SK-N-SH (cell line): Measurements from ENCODE around the gene WDR48. TPM values are rescaled to one million over a fixed set of nuclear protein-coding genes. Genes with fewer than 3 reads are reported as not detected.

Experiments
- CTCF ChIA-PET: fragments of 300-600, 350-600 bp; formaldehyde crosslinking; extraction: SDS; loops from one replicate; lab custom pipeline; 2021; lab: Yijun Ruan, JAX
- POLR2A ChIA-PET: fragments of 350-600 bp; sonication (Branson Sonifier 250); formaldehyde crosslinking; extraction: SDS; loops from one replicate; lab custom pipeline; 2020; ENCODE audit warnings: antibody characterized with exemption, inconsistent platforms; lab: Yijun Ruan, JAX
- DNase-seq: peaks from one replicate; pipeline ENCODE4 v3.0.0; 2012
- H2AFZ ChIP-seq: fragments of 200-600 bp; sonication (generic); 2 replicates; pipeline ENCODE4 v1.8.1; 2016; ENCODE audit warnings: antibody characterized with exemption, mild to moderate bottlenecking, low read depth
- H3F3A ChIP-seq: fragments of 200-600 bp; sonication (generic); replicated peaks from 2 replicates; pipeline ENCODE3; 2016; ENCODE audit warnings: antibody characterized with exemption, mild to moderate bottlenecking; ENCODE audit not compliant: insufficient read depth
- H3K27ac ChIP-seq, 2 experiments: fragments of 200-500 bp in 1 of 2; fragments of 200-600 bp in 1 of 2; sonication (Bioruptor generic) in 1 of 2; sonication (generic), shearing (Covaris generic) in 1 of 2; 2 replicates each; pipeline versions ENCODE4 v1.5.1 to v1.6.1; 2014 to 2016; ENCODE audit warnings: low read depth in 2 of 2, inconsistent platforms in 1 of 2, low read length in 1 of 2, mild to moderate bottlenecking in 1 of 2, mixed read lengths in 1 of 2
- H3K27me3 ChIP-seq: fragments of 200-600 bp; sonication (generic), shearing (Covaris generic); 2 replicates; pipeline ENCODE4 v1.6.1; 2016; ENCODE audit warnings: mixed run types; ENCODE audit not compliant: insufficient read depth
- H3K36me3 ChIP-seq, 2 experiments: fragments of 200-500 bp in 1 of 2; fragments of 200-600 bp in 1 of 2; sonication (Bioruptor generic) in 1 of 2; sonication (generic) in 1 of 2; replicated peaks in 1 of 2; 2 replicates each; pipeline versions ENCODE3 to v1.5.1; 2014 to 2016; ENCODE audit warnings: low read length in 1 of 2, mild to moderate bottlenecking in 1 of 2; ENCODE audit not compliant: insufficient read depth in 2 of 2, control insufficient read depth in 1 of 2
- H3K4me1 ChIP-seq, 2 experiments: fragments of 200-500 bp in 1 of 2; fragments of 200-600 bp in 1 of 2; sonication (Bioruptor generic) in 1 of 2; sonication (generic), shearing (Covaris generic) in 1 of 2; 2 replicates each; pipeline versions ENCODE4 v1.5.1 to v1.6.1; 2014 to 2016; ENCODE audit warnings: low read depth in 1 of 2, low read length in 1 of 2, mixed run types in 1 of 2; ENCODE audit not compliant: insufficient read depth in 2 of 2, control insufficient read depth in 1 of 2
- H3K4me2 ChIP-seq: fragments of 200-600 bp; sonication (generic), shearing (Covaris generic); 2 replicates; pipeline ENCODE4 v1.6.1; 2017; ENCODE audit warnings: mixed run types
- H3K4me3 ChIP-seq, 2 experiments: fragments of 200-500 bp in 1 of 2; fragments of 200-600 bp in 1 of 2; sonication (Bioruptor generic) in 1 of 2; sonication (generic), shearing (Covaris generic) in 1 of 2; 2 replicates each; pipeline versions ENCODE4 v1.5.1 to v1.8.1; 2014 to 2016; ENCODE audit warnings: low read depth in 2 of 2, inconsistent platforms in 1 of 2, low read length in 1 of 2, mild to moderate bottlenecking in 1 of 2, mixed read lengths in 1 of 2, moderate library complexity in 1 of 2
- H3K79me2 ChIP-seq: fragments of 200-600 bp; sonication (generic); 2 replicates; pipeline ENCODE4 v1.8.1; 2017; ENCODE audit warnings: mild to moderate bottlenecking; ENCODE audit not compliant: insufficient read depth
- H3K9ac ChIP-seq: fragments of 200-600 bp; sonication (generic); 2 replicates; pipeline ENCODE4 v1.6.1; 2017; ENCODE audit warnings: mixed run types
- H3K9me2 ChIP-seq: fragments of 200-600 bp; sonication (generic); 2 replicates; pipeline ENCODE4 v1.6.1; 2017; ENCODE audit warnings: mixed run types
- H3K9me3 ChIP-seq: fragments of 200-600 bp; sonication (generic); 2 replicates; pipeline ENCODE4 v1.6.1; 2017; ENCODE audit warnings: mixed run types, mild to moderate bottlenecking, moderate library complexity
- H4K20me1 ChIP-seq: fragments of 200-600 bp; sonication (generic); 2 replicates; pipeline ENCODE4 v1.6.1; 2017; ENCODE audit warnings: mild to moderate bottlenecking, mixed run types; ENCODE audit not compliant: insufficient read depth
- CHD2 ChIP-seq: fragments of 150-350 bp; IDR thresholded peaks from 2 replicates; pipeline ENCODE4 v1.6.1; 2018; ENCODE audit warnings: low read length; ENCODE audit not compliant: partially characterized antibody
- ELF1 ChIP-seq: IDR thresholded peaks from 2 replicates; pipeline ENCODE4 v1.4.0; 2012
- FOSL2 ChIP-seq: IDR thresholded peaks from 2 replicates; pipeline ENCODE4 v1.4.0; 2012; ENCODE audit warnings: low read depth, mild to moderate bottlenecking, moderate library complexity, borderline replicate concordance
- FOXJ3 ChIP-seq: sonication (generic); formaldehyde crosslinking; IDR thresholded peaks from 2 replicates; pipeline ENCODE4 v1.5.1; 2020; ENCODE audit warnings: mild to moderate bottlenecking, missing genetic modification reagents
- JUND ChIP-seq: IDR thresholded peaks from 2 replicates; pipeline ENCODE4 v1.4.0; 2012
- NRF1 ChIP-seq: IDR thresholded peaks from 2 replicates; pipeline ENCODE4 v1.6.1; 2012; ENCODE audit warnings: low read depth, mild to moderate bottlenecking, low read length
- RAD21 ChIP-seq: IDR thresholded peaks from 2 replicates; pipeline ENCODE4 v1.6.1; 2012; ENCODE audit warnings: mild to moderate bottlenecking, low read length
- RCOR1 ChIP-seq: fragments of 150-350 bp; IDR thresholded peaks from 2 replicates; pipeline ENCODE4 v1.6.1; 2017; ENCODE audit warnings: antibody characterized with exemption, low read length
- RXRA ChIP-seq: IDR thresholded peaks from 2 replicates; pipeline ENCODE4 v1.4.0; 2012; ENCODE audit warnings: low read depth, mild to moderate bottlenecking, borderline replicate concordance
- SIN3A ChIP-seq: IDR thresholded peaks from 2 replicates; pipeline ENCODE4 v1.6.1; 2012; ENCODE audit warnings: low read depth, mild to moderate bottlenecking, low read length, moderate library complexity, borderline replicate concordance
- TAF1 ChIP-seq: IDR thresholded peaks from 2 replicates; pipeline ENCODE4 v1.6.1; 2012; ENCODE audit warnings: low read depth, mild to moderate bottlenecking, low read length, moderate library complexity, borderline replicate concordance
- TCF12 ChIP-seq: IDR thresholded peaks from 2 replicates; pipeline ENCODE4 v1.4.0; 2012
- TEAD4 ChIP-seq: IDR thresholded peaks from 2 replicates; pipeline ENCODE4 v1.4.0; 2012; ENCODE audit warnings: mild to moderate bottlenecking, borderline replicate concordance; ENCODE audit not compliant: insufficient read depth
- YY1 ChIP-seq: IDR thresholded peaks from 2 replicates; pipeline ENCODE4 v1.4.0; 2012; ENCODE audit warnings: low read depth, mild to moderate bottlenecking
- WGBS: methylation state at CpG from one replicate; pipeline ENCODE4 v1.1.6; 2017; ENCODE audit warnings: low lambda C conversion rate; 5-methylcytosine and 5-hydroxymethylcytosine counted together
- polyA plus RNA-seq, 3 experiments: library from polyadenylated mRNA; depleted of rRNA; stranded (reverse); fragments of >200 nt; gene quantifications; 2 replicates each; pipeline ENCODE4 v1.2.3, GENCODE V29; 2012
- TF ChIP-seq, protein P1 (sequence below): fragments of 150-350 bp; IDR thresholded peaks from 2 replicates; pipeline ENCODE4 v1.6.1; 2016; ENCODE audit warnings: mild to moderate bottlenecking, low read depth, low read length
- TF ChIP-seq, protein P2 (sequence below): IDR thresholded peaks from 2 replicates; pipeline ENCODE4 v1.4.0; 2012; ENCODE audit warnings: low read depth
- TF ChIP-seq, protein P3 (sequence below): fragments of 150-350 bp; IDR thresholded peaks from 2 replicates; pipeline ENCODE4 v1.6.1; 2017; ENCODE audit warnings: antibody characterized with exemption, low read length, low read depth, borderline replicate concordance
- TF ChIP-seq, protein P4 (sequence below): fragments of 200-600 bp; sonication (generic); IDR thresholded peaks from 2 replicates; pipeline ENCODE4 v1.6.1; 2017; ENCODE audit warnings: antibody characterized with exemption, mild to moderate bottlenecking, moderate library complexity

The WDR48 gene
- polyA plus RNA-seq, 1 of the 3 experiments (the other 2 are of a cell fraction), result 12.1 TPM

DNA sequence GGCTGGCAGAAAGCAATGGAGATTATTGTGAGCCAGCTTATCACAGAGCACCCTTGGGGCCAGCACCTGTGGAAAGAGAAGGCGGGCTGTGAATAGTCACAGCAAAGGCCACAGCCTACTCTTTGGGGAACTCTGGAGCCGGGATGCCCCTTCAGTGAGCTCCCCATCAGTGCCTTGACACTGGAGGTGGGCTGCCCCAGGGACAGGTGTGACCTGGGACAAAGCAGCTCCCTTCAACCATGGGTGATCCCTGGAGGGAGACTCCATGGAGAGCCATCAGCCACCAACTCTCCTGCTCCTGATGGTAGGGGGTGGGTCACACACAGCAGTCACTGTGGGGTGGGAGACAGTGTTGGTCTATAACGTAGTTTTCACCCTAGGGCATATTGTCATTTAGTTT lies 61.5 kb downstream of the WDR48 start (continued):
- TF ChIP-seq, protein P1, sequence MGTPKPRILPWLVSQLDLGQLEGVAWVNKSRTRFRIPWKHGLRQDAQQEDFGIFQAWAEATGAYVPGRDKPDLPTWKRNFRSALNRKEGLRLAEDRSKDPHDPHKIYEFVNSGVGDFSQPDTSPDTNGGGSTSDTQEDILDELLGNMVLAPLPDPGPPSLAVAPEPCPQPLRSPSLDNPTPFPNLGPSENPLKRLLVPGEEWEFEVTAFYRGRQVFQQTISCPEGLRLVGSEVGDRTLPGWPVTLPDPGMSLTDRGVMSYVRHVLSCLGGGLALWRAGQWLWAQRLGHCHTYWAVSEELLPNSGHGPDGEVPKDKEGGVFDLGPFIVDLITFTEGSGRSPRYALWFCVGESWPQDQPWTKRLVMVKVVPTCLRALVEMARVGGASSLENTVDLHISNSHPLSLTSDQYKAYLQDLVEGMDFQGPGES, result no peak
- no peak for TF ChIP-seq TAF1
- no peak for TF ChIP-seq RCOR1
- TF ChIP-seq, protein P2, sequence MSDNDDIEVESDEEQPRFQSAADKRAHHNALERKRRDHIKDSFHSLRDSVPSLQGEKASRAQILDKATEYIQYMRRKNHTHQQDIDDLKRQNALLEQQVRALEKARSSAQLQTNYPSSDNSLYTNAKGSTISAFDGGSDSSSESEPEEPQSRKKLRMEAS, result no peak

DNA sequence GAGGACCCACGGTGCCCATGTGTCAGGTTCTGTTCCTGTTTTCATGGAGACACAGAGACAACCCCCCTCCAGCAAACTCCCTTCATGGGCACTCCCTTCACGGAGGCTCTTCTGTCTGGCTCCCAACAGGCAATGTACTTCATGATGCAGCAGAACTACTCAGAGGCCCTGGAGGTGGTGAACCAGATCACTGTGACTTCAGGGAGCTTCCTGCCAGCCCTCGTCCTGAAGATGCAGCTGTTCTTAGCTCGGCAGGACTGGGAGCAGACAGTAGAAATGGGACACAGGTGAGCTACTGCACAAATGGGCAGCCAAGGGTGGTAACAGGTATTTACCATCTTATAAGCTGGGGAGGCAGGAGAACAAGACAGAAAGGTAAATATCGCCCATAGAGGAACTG lies 62.6 kb downstream of the WDR48 start:
- H3K36me3 ChIP-seq, result peaks cover 0 to 8% of the 10 kb centered on the region in 2 experiments
- H3K9ac ChIP-seq, result no peak overlapping the region
- no peak overlapping the region for H2AFZ ChIP-seq
- H3K4me2 ChIP-seq, result no peak overlapping the region
- H4K20me1 ChIP-seq, result no peaks in the 10 kb centered on the region
- no peak overlapping the region for H3K4me3 ChIP-seq
- H3K9me2 ChIP-seq, result no peaks in the 10 kb centered on the region
- 69% methylated on average over 5 of the region's 5 CpGs for WGBS
- DNase-seq, result no peak
- ChIA-PET POLR2A (no interaction called here), CTCF (interaction anchor here (1.2 kb wide), 1 partner anchor 14 kb away, joined by 3 read pairs; no protein-coding TSS in a partner anchor)
- no peaks in the 10 kb centered on the region for H3K9me3 ChIP-seq
- TF ChIP-seq RXRA (no peak), SIN3A (no peak), CHD2 (no peak), ELF1 (no peak), JUND (no peak), TEAD4 (no peak), YY1 (no peak), NRF1 (no peak), FOXJ3 (CRISPR knock-in tag) (no peak), FOSL2 (no peak), RAD21 (no peak), TCF12 (no peak)
- TF ChIP-seq, protein P2, result no peak
- TF ChIP-seq, protein P1, result no peak
- TF ChIP-seq, protein P3, sequence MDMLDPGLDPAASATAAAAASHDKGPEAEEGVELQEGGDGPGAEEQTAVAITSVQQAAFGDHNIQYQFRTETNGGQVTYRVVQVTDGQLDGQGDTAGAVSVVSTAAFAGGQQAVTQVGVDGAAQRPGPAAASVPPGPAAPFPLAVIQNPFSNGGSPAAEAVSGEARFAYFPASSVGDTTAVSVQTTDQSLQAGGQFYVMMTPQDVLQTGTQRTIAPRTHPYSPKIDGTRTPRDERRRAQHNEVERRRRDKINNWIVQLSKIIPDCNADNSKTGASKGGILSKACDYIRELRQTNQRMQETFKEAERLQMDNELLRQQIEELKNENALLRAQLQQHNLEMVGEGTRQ, result no peak
- TF ChIP-seq, protein P4, sequence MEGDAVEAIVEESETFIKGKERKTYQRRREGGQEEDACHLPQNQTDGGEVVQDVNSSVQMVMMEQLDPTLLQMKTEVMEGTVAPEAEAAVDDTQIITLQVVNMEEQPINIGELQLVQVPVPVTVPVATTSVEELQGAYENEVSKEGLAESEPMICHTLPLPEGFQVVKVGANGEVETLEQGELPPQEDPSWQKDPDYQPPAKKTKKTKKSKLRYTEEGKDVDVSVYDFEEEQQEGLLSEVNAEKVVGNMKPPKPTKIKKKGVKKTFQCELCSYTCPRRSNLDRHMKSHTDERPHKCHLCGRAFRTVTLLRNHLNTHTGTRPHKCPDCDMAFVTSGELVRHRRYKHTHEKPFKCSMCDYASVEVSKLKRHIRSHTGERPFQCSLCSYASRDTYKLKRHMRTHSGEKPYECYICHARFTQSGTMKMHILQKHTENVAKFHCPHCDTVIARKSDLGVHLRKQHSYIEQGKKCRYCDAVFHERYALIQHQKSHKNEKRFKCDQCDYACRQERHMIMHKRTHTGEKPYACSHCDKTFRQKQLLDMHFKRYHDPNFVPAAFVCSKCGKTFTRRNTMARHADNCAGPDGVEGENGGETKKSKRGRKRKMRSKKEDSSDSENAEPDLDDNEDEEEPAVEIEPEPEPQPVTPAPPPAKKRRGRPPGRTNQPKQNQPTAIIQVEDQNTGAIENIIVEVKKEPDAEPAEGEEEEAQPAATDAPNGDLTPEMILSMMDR, result no peak
- no peaks in the 10 kb centered on the region for H3K4me1 ChIP-seq
- H3K27ac ChIP-seq, result no peak overlapping the region
- H3K79me2 ChIP-seq, result no peaks in the 10 kb centered on the region
- no peaks in the 10 kb centered on the region for H3F3A ChIP-seq
- H3K27me3 ChIP-seq, result no peaks in the 10 kb centered on the region
